Fibroblast of skin of left quadriceps (primary cell): ENCODE data around the gene PCDHGA2.
"Not testable (repeated sequence)": the region's sequence is repeated elsewhere in the genome, so short reads cannot be mapped to it uniquely, and the experiment has no call there.

Experiments used
- DNase-seq, 2 experiments: peaks; one replicate each; pipeline ENCODE4 v3.0.0-alpha.2; 2013; ENCODE audit warnings: low read depth in 2 of 2

The PCDHGA2 gene

GRCh38 chr5:141382469-141383294 lies 44.1 kb downstream of the PCDHGA2 start, which contains the start of gene PCDHGA7:
Gene PCDHGA7 (plus strand): TSS chr5:141382742. CDS start chr5:141382900, 158 bp downstream.
- no peak for DNase-seq

GRCh38 chr5:141383345-141383744 lies 44.8 kb downstream of the PCDHGA2 start:
- no peak for DNase-seq

GRCh38 chr5:141384471-141385267 lies 46.1 kb downstream of the PCDHGA2 start:
- no peak for DNase-seq

GRCh38 chr5:141387557-141388311 lies 49.2 kb downstream of the PCDHGA2 start, which contains the start of gene PCDHGB4:
Gene PCDHGB4 (plus strand): TSS chr5:141387698. CDS start chr5:141387885, 187 bp downstream.
- not testable (repeated sequence) for DNase-seq

- DNase-seq, result no peak
These were observed 50.1 kb downstream of the PCDHGA2 start for GRCh38 chr5:141388661-141389060.

- DNase-seq, result no peak
These were observed 50.8 kb downstream of the PCDHGA2 start for GRCh38 chr5:141389153-141390042.

GRCh38 chr5:141392429-141393198 lies 54.1 kb downstream of the PCDHGA2 start, which contains the start of gene PCDHGA8:
Gene PCDHGA8 (plus strand): TSS chr5:141392633. CDS start chr5:141392814, 181 bp downstream.
- DNase-seq, result no peak
